DOHH2 (cell line): ENCODE data around the gene PRKCE.

ENCODE experiments used
- CTCF ChIP-seq: fragments of 200-600 bp; sonication (generic); IDR thresholded peaks from one replicate; pipeline ENCODE4 v1.5.1; 2014; ENCODE audit warnings: antibody characterized with exemption, mild to moderate bottlenecking, low read depth, low read length; ENCODE audit not compliant: poor library complexity, severe bottlenecking
- EZH2phosphoT487 ChIP-seq: fragments of 200-600 bp; sonication (generic); IDR thresholded peaks from 2 replicates; pipeline ENCODE4 v1.6.1; 2017; ENCODE audit warnings: borderline replicate concordance, mild to moderate bottlenecking, antibody characterized with exemption, low read length, moderate library complexity, mixed read lengths

DNA sequence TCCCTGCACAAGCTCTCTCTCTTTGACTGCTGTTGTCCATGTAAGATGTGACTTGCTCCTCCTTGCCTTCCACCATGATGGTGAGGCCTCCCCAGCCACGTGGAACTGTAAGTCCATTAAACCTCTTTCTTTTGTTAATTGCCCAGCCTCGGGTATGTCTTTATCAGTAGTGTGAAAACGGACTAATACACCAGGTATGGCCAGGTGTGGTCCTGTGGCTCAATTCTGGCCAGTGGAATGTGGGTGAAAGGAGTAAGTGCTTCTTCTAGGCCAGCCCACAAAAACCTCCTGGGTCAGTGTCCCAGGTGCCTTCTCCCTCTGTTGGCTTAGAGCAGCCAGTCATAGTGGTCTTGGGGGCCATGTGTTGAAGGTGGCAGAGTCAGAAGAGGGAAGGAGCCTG lies 57.0 kb downstream of the PRKCE start:
- no peak for TF ChIP-seq CTCF
- no peak for TF ChIP-seq EZH2phosphoT487
